Measurements from ENCODE around the gene CCDC60.

Gene CCDC60

GRCh38 chr12:119544765-119545625 lies 210.5 kb downstream of the CCDC60 start:
- H3K27me3 ChIP-seq (replicated peaks; ENCODE audit: control insufficient read depth, insufficient read depth, low read length, poor library complexity, severe bottlenecking), result no peaks in the 10 kb centered on the region
- H3K4me1 ChIP-seq (ENCODE audit: control insufficient read depth, insufficient read depth, low read length, poor library complexity, severe bottlenecking), result no peaks in the 10 kb centered on the region
- no peak overlapping the region for H3K27ac ChIP-seq (ENCODE audit: insufficient read depth, low read length, poor library complexity, severe bottlenecking)
- peak in 2 of 3 donors; percentile 6 to 24 for DNase-seq
- H3K4me3 ChIP-seq (ENCODE audit: insufficient read depth, low read depth, low read length, poor library complexity, severe bottlenecking), result no peak overlapping the region
- H3K9me3 ChIP-seq (ENCODE audit: control insufficient read depth, low read length), result no peaks in the 10 kb centered on the region
- no peaks in the 10 kb centered on the region for H3K36me3 ChIP-seq (ENCODE audit: control insufficient read depth, insufficient read depth, low read length)

- Histone ChIP-seq H3K4me1 (ENCODE audit: control insufficient read depth, insufficient read depth, low read length, poor library complexity, severe bottlenecking) (no peaks in the 10 kb centered on the region), H3K36me3 (ENCODE audit: control insufficient read depth, insufficient read depth, low read length) (no peaks in the 10 kb centered on the region), H3K27ac (ENCODE audit: insufficient read depth, low read length, poor library complexity, severe bottlenecking) (no peak overlapping the region), H3K9me3 (ENCODE audit: control insufficient read depth, low read length) (no peaks in the 10 kb centered on the region), H3K27me3 (replicated peaks; ENCODE audit: control insufficient read depth, insufficient read depth, low read length, poor library complexity, severe bottlenecking) (no peaks in the 10 kb centered on the region), H3K4me3 (ENCODE audit: insufficient read depth, low read depth, low read length, poor library complexity, severe bottlenecking) (no peak overlapping the region)
- DNase-seq, result no peak
Measured at GRCh38 chr12:119546340-119546739, 211.8 kb downstream of the CCDC60 start.

GRCh38 chr12:119547001-119547400 lies 212.5 kb downstream of the CCDC60 start:
- H3K27me3 ChIP-seq (replicated peaks; ENCODE audit: control insufficient read depth, insufficient read depth, low read length, poor library complexity, severe bottlenecking), result no peaks in the 10 kb centered on the region
- H3K36me3 ChIP-seq (ENCODE audit: control insufficient read depth, insufficient read depth, low read length), result no peaks in the 10 kb centered on the region
- no peaks in the 10 kb centered on the region for H3K4me1 ChIP-seq (ENCODE audit: control insufficient read depth, insufficient read depth, low read length, poor library complexity, severe bottlenecking)
- no peaks in the 10 kb centered on the region for H3K9me3 ChIP-seq (ENCODE audit: control insufficient read depth, low read length)
- no peak for DNase-seq
- H3K27ac ChIP-seq (ENCODE audit: insufficient read depth, low read length, poor library complexity, severe bottlenecking), result no peak overlapping the region
- H3K4me3 ChIP-seq (ENCODE audit: insufficient read depth, low read depth, low read length, poor library complexity, severe bottlenecking), result no peak overlapping the region

- Histone ChIP-seq H3K36me3 (ENCODE audit: control insufficient read depth, insufficient read depth, low read length) (no peaks in the 10 kb centered on the region), H3K27ac (ENCODE audit: insufficient read depth, low read length, poor library complexity, severe bottlenecking) (no peak overlapping the region), H3K9me3 (ENCODE audit: control insufficient read depth, low read length) (no peaks in the 10 kb centered on the region), H3K4me1 (ENCODE audit: control insufficient read depth, insufficient read depth, low read length, poor library complexity, severe bottlenecking) (no peaks in the 10 kb centered on the region), H3K27me3 (replicated peaks; ENCODE audit: control insufficient read depth, insufficient read depth, low read length, poor library complexity, severe bottlenecking) (no peaks in the 10 kb centered on the region), H3K4me3 (ENCODE audit: insufficient read depth, low read depth, low read length, poor library complexity, severe bottlenecking) (no peak overlapping the region)
- no peak for DNase-seq
Measured at GRCh38 chr12:119556854-119557253, 222.3 kb downstream of the CCDC60 start.

- no peak for DNase-seq
- Histone ChIP-seq H3K27me3 (replicated peaks; ENCODE audit: control insufficient read depth, insufficient read depth, low read length, poor library complexity, severe bottlenecking) (no peaks in the 10 kb centered on the region), H3K9me3 (ENCODE audit: control insufficient read depth, low read length) (no peaks in the 10 kb centered on the region), H3K27ac (ENCODE audit: insufficient read depth, low read length, poor library complexity, severe bottlenecking) (no peak overlapping the region), H3K4me3 (ENCODE audit: insufficient read depth, low read depth, low read length, poor library complexity, severe bottlenecking) (no peak overlapping the region), H3K36me3 (ENCODE audit: control insufficient read depth, insufficient read depth, low read length) (no peaks in the 10 kb centered on the region), H3K4me1 (ENCODE audit: control insufficient read depth, insufficient read depth, low read length, poor library complexity, severe bottlenecking) (no peaks in the 10 kb centered on the region)
Measured at GRCh38 chr12:119565404-119565803, 230.9 kb downstream of the CCDC60 start.

DNA sequence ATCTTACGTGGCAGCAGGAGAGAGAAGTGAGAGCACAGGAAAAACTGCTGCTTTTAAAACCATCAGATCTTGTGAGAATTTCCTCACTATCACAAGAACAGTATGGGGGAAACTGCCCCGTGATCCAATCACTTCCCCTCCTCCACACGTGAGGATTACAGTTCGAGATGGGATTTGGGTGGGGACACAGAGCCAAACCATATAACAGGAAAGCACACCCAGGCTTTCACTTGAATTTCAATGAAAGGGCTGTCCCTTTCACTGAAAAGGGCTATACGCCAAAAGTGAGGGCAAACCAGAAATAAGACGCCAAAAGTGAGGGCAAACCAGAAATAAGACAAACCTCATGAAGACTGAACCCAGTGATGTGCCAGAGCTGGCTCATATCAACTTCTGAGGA lies 236.2 kb downstream of the CCDC60 start:
- Histone ChIP-seq H3K9me3 (ENCODE audit: control insufficient read depth, low read length) (no peaks in the 10 kb centered on the region), H3K27me3 (replicated peaks; ENCODE audit: control insufficient read depth, insufficient read depth, low read length, poor library complexity, severe bottlenecking) (no peaks in the 10 kb centered on the region), H3K4me3 (ENCODE audit: insufficient read depth, low read depth, low read length, poor library complexity, severe bottlenecking) (no peak overlapping the region), H3K36me3 (ENCODE audit: control insufficient read depth, insufficient read depth, low read length) (no peaks in the 10 kb centered on the region), H3K27ac (ENCODE audit: insufficient read depth, low read length, poor library complexity, severe bottlenecking) (no peak overlapping the region), H3K4me1 (ENCODE audit: control insufficient read depth, insufficient read depth, low read length, poor library complexity, severe bottlenecking) (no peaks in the 10 kb centered on the region)
- DNase-seq, result no peak

- no peak overlapping the region for H3K27ac ChIP-seq (ENCODE audit: insufficient read depth, low read length, poor library complexity, severe bottlenecking)
- DNase-seq, result no peak
Measured at GRCh38 chr12:119573086-119573485, 238.6 kb downstream of the CCDC60 start.

GRCh38 chr12:119574255-119574654 lies 239.7 kb downstream of the CCDC60 start:
- no peak for DNase-seq
- Histone ChIP-seq H3K27me3 (replicated peaks; ENCODE audit: control insufficient read depth, insufficient read depth, low read length, poor library complexity, severe bottlenecking) (no peaks in the 10 kb centered on the region), H3K27ac (ENCODE audit: insufficient read depth, low read length, poor library complexity, severe bottlenecking) (no peak overlapping the region), H3K9me3 (ENCODE audit: control insufficient read depth, low read length) (no peaks in the 10 kb centered on the region), H3K36me3 (ENCODE audit: control insufficient read depth, insufficient read depth, low read length) (no peaks in the 10 kb centered on the region), H3K4me3 (ENCODE audit: insufficient read depth, low read depth, low read length, poor library complexity, severe bottlenecking) (no peak overlapping the region), H3K4me1 (ENCODE audit: control insufficient read depth, insufficient read depth, low read length, poor library complexity, severe bottlenecking) (no peaks in the 10 kb centered on the region)

More at GRCh38 chr12:119573086-119573485, 238.6 kb downstream of the CCDC60 start:
- Histone ChIP-seq H3K4me1 (ENCODE audit: control insufficient read depth, insufficient read depth, low read length, poor library complexity, severe bottlenecking) (no peaks in the 10 kb centered on the region), H3K36me3 (ENCODE audit: control insufficient read depth, insufficient read depth, low read length) (no peaks in the 10 kb centered on the region), H3K9me3 (ENCODE audit: control insufficient read depth, low read length) (no peaks in the 10 kb centered on the region), H3K27me3 (replicated peaks; ENCODE audit: control insufficient read depth, insufficient read depth, low read length, poor library complexity, severe bottlenecking) (no peaks in the 10 kb centered on the region), H3K4me3 (ENCODE audit: insufficient read depth, low read depth, low read length, poor library complexity, severe bottlenecking) (no peak overlapping the region)

DNA sequence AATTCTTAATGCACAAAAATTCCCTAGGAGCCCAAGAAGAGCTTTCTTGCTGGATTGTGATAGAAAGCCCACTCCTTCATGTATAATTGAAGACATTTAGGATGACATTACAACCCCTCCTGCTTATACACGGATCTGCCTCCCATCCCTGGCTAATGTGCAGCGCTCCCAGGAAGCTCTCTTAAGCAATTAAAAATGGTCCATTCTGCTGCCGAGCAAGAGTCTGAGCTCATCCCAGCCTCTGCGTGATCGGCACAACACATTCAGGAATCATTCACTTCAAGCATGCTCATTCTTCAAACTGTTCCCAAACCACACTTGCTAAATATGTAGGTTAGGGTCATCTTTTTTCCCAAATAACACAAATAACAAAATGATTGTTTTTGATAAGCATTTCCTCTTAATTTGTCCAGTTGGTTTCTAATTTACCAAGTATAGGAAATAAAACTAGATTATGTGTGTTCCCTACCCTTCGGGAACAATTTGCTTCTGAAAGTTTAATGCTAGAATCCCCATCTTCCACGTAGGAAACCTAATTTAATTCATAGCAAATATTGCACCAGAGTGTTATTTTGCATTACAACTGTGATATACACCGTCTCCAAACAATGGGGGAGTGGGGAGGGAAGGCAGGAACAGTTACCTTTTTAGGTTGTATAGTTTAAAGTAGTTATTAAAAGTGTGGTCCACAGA lies 241.7 kb downstream of the CCDC60 start:
- H3K9me3 ChIP-seq (ENCODE audit: control insufficient read depth, low read length), result no peaks in the 10 kb centered on the region
- H3K4me1 ChIP-seq (ENCODE audit: control insufficient read depth, insufficient read depth, low read length, poor library complexity, severe bottlenecking), result no peaks in the 10 kb centered on the region
- no peak overlapping the region for H3K27ac ChIP-seq (ENCODE audit: insufficient read depth, low read length, poor library complexity, severe bottlenecking)
- DNase-seq, result no peak
- no peaks in the 10 kb centered on the region for H3K27me3 ChIP-seq (replicated peaks; ENCODE audit: control insufficient read depth, insufficient read depth, low read length, poor library complexity, severe bottlenecking)
- H3K36me3 ChIP-seq (ENCODE audit: control insufficient read depth, insufficient read depth, low read length), result no peaks in the 10 kb centered on the region
- H3K4me3 ChIP-seq (ENCODE audit: insufficient read depth, low read depth, low read length, poor library complexity, severe bottlenecking), result no peak overlapping the region

- DNase-seq, result no peak
- Histone ChIP-seq H3K27ac (ENCODE audit: insufficient read depth, low read length, poor library complexity, severe bottlenecking) (no peak overlapping the region), H3K4me1 (ENCODE audit: control insufficient read depth, insufficient read depth, low read length, poor library complexity, severe bottlenecking) (no peaks in the 10 kb centered on the region), H3K27me3 (replicated peaks; ENCODE audit: control insufficient read depth, insufficient read depth, low read length, poor library complexity, severe bottlenecking) (no peaks in the 10 kb centered on the region), H3K4me3 (ENCODE audit: insufficient read depth, low read depth, low read length, poor library complexity, severe bottlenecking) (no peak overlapping the region), H3K9me3 (ENCODE audit: control insufficient read depth, low read length) (no peaks in the 10 kb centered on the region), H3K36me3 (ENCODE audit: control insufficient read depth, insufficient read depth, low read length) (no peaks in the 10 kb centered on the region)
Measured at GRCh38 chr12:119576915-119577314, 242.4 kb downstream of the CCDC60 start.

All from effector memory CD4-positive, alpha-beta T cell (primary cell).